GM12801 (cell line): Measurements from ENCODE around the gene UGT3A2.

ENCODE experiments used
- TF ChIP-seq, protein P1 (sequence below): IDR thresholded peaks from one replicate; pipeline ENCODE4 v1.5.1; 2011; ENCODE audit warnings: control low read depth; ENCODE audit not compliant: insufficient read length; ENCODE audit errors: extremely low read depth

Gene UGT3A2

DNA sequence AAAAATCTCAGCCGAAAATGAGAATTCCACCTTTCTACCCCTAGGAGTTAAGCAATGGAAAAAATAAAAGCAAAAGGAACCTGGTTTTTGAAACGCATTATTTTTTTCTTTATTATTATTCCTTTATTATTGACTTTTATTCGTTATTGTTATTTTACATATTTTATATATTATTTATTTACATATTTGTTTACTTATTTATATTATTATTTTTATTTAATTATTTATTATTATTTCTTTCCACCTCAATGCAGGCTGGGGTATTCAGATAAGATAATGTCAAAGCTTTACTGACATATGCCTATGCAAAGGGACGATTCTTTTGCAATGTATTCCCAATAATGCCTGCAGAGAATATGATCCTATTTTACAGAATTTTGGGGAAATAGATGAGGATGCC lies 16.7 kb downstream of the UGT3A2 start:
- TF ChIP-seq, protein P1, sequence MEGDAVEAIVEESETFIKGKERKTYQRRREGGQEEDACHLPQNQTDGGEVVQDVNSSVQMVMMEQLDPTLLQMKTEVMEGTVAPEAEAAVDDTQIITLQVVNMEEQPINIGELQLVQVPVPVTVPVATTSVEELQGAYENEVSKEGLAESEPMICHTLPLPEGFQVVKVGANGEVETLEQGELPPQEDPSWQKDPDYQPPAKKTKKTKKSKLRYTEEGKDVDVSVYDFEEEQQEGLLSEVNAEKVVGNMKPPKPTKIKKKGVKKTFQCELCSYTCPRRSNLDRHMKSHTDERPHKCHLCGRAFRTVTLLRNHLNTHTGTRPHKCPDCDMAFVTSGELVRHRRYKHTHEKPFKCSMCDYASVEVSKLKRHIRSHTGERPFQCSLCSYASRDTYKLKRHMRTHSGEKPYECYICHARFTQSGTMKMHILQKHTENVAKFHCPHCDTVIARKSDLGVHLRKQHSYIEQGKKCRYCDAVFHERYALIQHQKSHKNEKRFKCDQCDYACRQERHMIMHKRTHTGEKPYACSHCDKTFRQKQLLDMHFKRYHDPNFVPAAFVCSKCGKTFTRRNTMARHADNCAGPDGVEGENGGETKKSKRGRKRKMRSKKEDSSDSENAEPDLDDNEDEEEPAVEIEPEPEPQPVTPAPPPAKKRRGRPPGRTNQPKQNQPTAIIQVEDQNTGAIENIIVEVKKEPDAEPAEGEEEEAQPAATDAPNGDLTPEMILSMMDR = no peak

DNA sequence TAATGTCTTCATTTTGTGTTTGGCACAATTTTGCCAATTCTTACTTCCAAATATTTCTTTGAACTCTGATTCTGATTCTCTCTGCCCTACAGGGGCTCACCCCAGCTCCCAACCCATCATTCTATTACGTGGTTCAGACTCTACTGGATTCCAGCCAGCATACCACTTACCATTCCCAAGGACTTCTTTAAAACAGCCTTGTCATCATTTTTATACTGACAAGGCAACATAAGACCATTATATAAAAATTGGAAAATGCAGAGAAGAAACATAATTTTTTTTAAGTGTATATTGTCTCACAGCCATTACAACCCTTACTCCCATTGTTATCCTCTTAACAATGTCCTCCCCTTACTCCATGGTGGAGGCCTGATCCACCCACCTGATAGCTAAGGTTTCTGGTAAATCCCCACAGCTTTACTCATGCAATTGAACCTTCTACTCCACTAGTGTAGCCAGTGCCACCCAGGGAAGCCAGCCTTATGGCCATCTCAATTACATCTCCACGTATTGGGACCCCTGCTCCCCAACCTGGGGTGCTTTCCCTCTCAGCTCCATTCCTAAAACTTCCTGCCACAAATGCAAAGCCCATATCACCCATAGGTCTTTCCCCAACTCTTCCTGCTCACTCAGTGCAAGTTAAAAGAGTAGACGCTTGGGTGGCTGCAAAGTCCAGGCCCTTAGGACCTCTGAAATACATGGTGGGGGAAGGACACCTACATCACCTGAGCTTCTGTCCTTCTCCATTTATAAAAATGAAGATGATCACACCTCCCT lies 19.1 kb downstream of the UGT3A2 start:
- TF ChIP-seq, protein P1 = no peak

DNA sequence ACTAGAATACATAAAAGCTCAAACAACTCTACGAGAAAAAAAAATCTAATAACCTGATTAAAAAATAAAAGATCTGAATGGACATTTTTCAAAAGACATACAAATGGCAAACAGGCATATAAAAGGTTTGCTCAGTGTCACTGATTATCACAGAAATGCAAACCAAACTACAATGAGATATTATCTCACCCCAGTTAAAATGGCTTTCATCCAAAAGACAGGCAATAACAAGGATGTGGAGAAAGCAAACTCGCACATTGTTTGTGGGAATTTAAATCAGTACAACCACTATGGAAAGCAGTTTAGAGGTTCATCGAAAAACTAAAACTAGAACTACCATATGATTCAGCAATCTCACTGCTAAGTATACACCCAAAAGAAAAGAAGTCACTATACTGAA lies 20.8 kb downstream of the UGT3A2 start:
- TF ChIP-seq, protein P1 = no peak

DNA sequence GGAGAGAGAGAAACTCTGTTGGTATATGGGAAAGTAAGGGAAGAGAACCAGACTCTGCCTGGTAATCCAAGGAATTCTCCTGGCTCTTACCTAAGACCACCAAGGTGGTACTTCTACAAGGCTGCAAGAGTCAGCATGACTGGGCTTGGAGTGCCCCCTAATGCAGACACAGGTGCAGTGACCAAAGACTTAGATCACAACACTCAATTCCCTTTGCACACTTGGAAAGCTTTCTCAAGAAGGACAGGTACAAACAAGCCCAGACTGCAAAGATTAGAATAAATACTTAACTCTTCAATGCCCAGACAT lies 25.2 kb downstream of the UGT3A2 start:
- TF ChIP-seq, protein P1 = no peak

DNA sequence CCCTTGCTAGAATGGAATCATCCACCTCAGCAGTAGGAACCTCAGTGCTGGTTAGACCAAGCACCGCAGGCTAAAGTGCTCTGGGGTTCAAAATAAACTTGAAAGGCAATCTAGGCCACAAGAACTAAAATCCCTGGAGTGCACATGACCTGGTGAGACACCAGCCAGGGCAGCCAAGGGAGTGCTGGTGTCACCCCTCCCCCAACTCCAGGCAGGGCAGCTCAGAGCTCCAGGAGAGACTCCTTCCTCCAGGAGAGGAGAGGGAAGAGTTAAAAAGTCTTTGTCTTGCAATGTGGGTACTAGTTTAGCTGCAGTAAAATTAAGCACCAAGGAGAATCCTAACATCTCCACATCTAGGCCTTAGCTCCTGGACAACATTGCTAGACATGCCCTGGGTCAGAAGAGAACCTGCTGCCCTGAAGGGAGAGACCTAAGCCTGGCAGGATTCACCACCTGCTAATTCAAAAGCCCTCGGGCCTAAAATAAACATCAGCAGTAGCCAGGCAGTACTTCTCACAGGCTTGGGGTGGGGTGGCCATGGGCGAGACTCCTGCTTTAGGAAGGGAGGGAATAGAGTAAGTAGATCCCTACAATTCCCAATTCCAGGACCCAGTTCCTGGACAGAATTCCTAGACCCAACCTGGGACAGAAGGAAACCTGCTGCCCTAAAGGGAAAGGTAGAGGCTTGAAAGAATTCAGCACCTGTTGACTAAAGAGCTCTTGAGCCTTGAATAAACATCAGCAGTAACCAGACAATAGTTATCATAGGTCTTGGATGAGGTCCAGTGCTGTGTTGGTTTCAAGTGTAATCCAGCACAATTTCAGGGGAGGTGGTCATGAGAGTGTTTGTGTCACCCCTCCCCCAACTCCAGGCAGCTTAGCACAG lies 25.8 kb downstream of the UGT3A2 start:
- TF ChIP-seq, protein P1 = no peak

DNA sequence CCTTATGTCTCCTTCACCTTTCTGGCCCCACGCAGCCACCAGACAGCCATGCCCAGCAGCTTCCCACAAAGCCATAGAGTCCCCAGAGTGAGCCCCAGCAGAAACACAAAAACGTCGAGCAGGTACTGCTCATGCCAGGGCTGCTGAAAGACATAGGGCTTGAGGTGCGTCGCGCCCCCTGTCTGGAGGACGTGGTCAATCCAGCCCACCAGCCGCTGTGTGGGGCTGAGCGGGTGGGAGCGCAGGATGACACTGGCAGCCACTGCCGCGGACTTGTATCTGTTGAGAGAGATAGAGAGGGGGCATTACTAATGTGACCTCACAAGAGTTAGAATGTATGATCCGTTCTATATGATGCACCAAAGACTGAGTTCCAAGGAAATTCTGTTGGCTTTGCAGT lies 31.0 kb downstream of the UGT3A2 start:
- TF ChIP-seq, protein P1 = no peak

DNA sequence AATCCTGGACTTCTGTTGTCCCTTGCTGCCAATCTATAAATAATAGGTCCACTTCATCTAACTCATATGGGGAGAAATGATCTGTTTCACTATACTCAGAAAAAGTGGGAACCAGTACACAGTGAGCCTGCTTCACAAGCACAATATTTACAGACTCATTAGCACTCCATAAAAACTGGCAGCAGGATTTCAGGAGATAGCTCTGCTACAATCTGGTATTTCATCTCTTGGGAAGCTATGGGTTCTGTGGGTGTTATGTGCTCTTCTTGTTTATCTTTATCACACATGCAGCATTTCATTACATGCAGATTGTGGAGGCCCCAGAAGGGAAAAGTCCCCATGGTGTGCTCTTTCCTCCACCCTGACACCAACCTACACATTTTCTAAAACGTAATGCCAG lies 33.2 kb downstream of the UGT3A2 start:
- TF ChIP-seq, protein P1 = no peak
